ENCODE data around the gene REEP6.

Gene REEP6

DNA sequence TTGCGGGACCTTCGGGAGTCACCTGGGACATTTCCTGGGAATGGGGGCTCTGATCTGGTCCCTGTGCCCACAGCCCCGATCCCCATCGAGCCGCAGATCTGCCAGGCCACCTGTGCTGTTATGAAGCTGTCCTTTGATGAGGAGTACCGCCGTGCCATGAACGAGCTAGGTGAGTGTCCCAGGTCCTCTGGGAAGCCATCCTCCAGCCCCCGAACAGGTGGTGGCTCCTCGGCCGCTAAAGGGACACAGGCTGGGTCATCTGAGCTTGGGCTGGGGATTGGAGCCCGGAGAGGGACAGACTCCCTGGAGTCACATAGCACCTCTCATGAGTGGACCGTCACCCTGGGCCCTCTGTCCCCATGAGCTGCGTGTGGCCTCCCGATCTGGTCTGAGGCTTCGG is 33.1 kb upstream of the REEP6 start:
- TF ChIP-seq TAF1 (IDR thresholded peaks at IDR 0.05; ENCODE audit: borderline replicate concordance, low read depth, low read length) = no peak
- DNase-seq (ENCODE audit: insufficient read length) (no peak), FAIRE-seq (no peak)

GRCh38 chr19:1459479-1459878 is 31.5 kb upstream of the REEP6 start:
- no peak for DNase-seq (ENCODE audit: insufficient read length)
- no peak for FAIRE-seq

GRCh38 chr19:1460033-1460995 is 30.7 kb upstream of the REEP6 start:
- FAIRE-seq (no peak), DNase-seq (ENCODE audit: insufficient read length) (no peak)
- no peak for TF ChIP-seq POLR2AphosphoS5 (IDR thresholded peaks at IDR 0.05; ENCODE audit: low read depth, low read length)
- TF ChIP-seq TAF1 (IDR thresholded peaks at IDR 0.05; ENCODE audit: borderline replicate concordance, low read depth, low read length) = no peak
- no peak for TF ChIP-seq POLR2A (IDR thresholded peaks at IDR 0.05; ENCODE audit: low read depth, low read length)

More at GRCh38 chr19:1459479-1459878, 31.5 kb upstream of the REEP6 start:
- TF ChIP-seq POLR2AphosphoS5 (IDR thresholded peaks at IDR 0.05; ENCODE audit: low read depth, low read length) (no peak), TAF1 (IDR thresholded peaks at IDR 0.05; ENCODE audit: borderline replicate concordance, low read depth, low read length) (no peak)

DNA sequence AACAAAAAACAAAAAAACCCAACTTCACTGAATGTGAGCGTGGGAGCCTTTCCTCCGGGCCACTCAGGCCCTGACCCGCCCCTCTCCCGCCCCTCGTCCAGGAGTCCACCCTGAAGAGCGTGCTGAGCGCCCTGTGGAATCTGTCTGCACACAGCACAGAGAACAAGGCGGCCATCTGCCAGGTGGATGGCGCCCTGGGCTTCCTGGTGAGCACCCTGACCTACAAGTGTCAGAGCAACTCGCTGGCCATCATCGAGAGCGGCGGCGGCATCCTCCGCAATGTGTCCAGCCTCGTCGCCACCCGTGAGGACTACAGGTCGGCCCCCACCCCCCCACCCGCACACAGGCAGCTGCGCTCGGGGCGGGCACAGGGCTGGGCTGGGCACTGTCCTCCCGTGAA is 29.1 kb upstream of the REEP6 start:
- FAIRE-seq (no peak), DNase-seq (ENCODE audit: insufficient read length) (no peak)
- TF ChIP-seq TAF1 (IDR thresholded peaks at IDR 0.05; ENCODE audit: borderline replicate concordance, low read depth, low read length) (no peak), POLR2AphosphoS5 (IDR thresholded peaks at IDR 0.05; ENCODE audit: low read depth, low read length) (no peak)

DNA sequence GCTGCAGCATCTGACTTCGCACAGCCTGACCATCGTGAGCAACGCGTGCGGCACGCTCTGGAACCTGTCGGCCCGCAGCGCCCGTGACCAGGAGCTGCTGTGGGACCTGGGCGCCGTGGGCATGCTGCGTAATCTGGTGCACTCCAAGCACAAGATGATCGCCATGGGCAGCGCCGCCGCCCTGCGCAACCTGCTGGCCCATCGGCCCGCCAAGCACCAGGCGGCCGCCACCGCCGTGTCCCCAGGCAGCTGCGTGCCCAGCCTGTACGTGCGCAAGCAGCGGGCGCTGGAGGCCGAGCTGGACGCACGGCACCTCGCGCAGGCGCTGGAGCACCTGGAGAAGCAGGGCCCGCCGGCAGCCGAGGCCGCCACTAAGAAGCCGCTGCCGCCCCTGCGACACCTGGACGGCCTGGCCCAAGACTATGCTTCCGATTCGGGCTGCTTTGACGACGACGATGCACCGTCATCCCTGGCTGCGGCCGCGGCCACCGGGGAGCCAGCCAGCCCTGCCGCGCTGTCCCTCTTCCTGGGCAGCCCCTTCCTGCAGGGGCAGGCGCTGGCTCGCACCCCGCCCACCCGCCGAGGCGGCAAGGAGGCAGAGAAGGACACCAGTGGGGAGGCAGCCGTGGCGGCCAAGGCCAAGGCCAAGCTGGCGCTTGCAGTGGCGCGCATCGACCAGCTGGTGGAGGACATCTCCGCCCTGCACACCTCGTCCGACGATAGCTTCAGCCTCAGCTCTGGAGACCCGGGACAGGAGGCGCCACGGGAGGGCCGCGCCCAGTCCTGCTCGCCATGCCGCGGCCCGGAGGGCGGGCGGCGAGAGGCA is 25.6 kb upstream of the REEP6 start:
- no peak for FAIRE-seq
- no peak for DNase-seq (ENCODE audit: insufficient read length)
- no peak for TF ChIP-seq POLR2A (IDR thresholded peaks at IDR 0.05; ENCODE audit: low read depth, low read length)
- TF ChIP-seq TAF1 (IDR thresholded peaks at IDR 0.05; ENCODE audit: borderline replicate concordance, low read depth, low read length) = no peak
- TF ChIP-seq POLR2AphosphoS5 (IDR thresholded peaks at IDR 0.05; ENCODE audit: low read depth, low read length) = no peak

DNA sequence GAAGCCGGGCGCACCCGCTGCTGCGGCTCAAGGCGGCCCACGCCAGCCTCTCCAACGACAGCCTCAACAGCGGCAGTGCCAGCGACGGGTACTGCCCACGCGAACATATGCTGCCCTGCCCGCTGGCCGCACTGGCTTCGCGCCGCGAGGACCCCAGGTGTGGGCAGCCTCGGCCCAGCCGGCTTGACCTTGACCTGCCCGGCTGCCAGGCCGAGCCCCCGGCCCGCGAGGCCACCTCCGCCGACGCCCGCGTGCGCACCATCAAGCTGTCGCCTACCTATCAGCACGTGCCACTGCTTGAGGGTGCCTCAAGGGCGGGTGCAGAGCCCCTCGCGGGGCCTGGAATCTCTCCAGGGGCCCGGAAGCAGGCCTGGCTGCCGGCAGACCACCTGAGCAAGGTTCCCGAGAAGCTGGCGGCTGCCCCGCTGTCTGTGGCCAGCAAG is 24.9 kb upstream of the REEP6 start:
- no peak for TF ChIP-seq POLR2AphosphoS5 (IDR thresholded peaks at IDR 0.05; ENCODE audit: low read depth, low read length)
- TF ChIP-seq POLR2A (IDR thresholded peaks at IDR 0.05; ENCODE audit: low read depth, low read length) = no peak
- no peak for TF ChIP-seq TAF1 (IDR thresholded peaks at IDR 0.05; ENCODE audit: borderline replicate concordance, low read depth, low read length)
- no peak for DNase-seq (ENCODE audit: insufficient read length)
- no peak for FAIRE-seq

- no peak for FAIRE-seq
- no peak for DNase-seq (ENCODE audit: insufficient read length)
- no peak for TF ChIP-seq TAF1 (IDR thresholded peaks at IDR 0.05; ENCODE audit: borderline replicate concordance, low read depth, low read length)
- TF ChIP-seq POLR2AphosphoS5 (IDR thresholded peaks at IDR 0.05; ENCODE audit: low read depth, low read length) = no peak
- no peak for TF ChIP-seq POLR2A (IDR thresholded peaks at IDR 0.05; ENCODE audit: low read depth, low read length)
Measured at GRCh38 chr19:1466461-1467214, 24.3 kb upstream of the REEP6 start.

DNA sequence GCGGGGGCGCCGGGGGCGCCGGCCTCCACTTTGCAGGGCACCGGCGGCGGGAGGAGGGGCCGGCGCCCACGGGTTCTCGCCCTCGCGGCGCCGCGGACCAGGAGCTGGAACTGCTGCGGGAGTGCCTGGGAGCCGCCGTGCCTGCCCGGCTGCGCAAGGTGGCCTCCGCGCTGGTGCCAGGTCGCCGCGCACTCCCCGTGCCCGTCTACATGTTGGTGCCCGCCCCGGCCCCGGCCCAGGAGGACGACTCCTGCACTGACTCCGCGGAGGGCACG is 23.8 kb upstream of the REEP6 start:
- DNase-seq (ENCODE audit: insufficient read length) (no peak), FAIRE-seq (no peak)
- TF ChIP-seq POLR2A (IDR thresholded peaks at IDR 0.05; ENCODE audit: low read depth, low read length) (no peak), TAF1 (IDR thresholded peaks at IDR 0.05; ENCODE audit: borderline replicate concordance, low read depth, low read length) (no peak), POLR2AphosphoS5 (IDR thresholded peaks at IDR 0.05; ENCODE audit: low read depth, low read length) (no peak)

GRCh38 chr19:1467490-1468273 is 23.3 kb upstream of the REEP6 start:
- no peak for TF ChIP-seq POLR2A (IDR thresholded peaks at IDR 0.05; ENCODE audit: low read depth, low read length)
- no peak for TF ChIP-seq TAF1 (IDR thresholded peaks at IDR 0.05; ENCODE audit: borderline replicate concordance, low read depth, low read length)
- no peak for TF ChIP-seq POLR2AphosphoS5 (IDR thresholded peaks at IDR 0.05; ENCODE audit: low read depth, low read length)
- no peak for DNase-seq (ENCODE audit: insufficient read length)
- no peak for FAIRE-seq

GRCh38 chr19:1468274-1468820 is 22.6 kb upstream of the REEP6 start:
- TF ChIP-seq POLR2A (IDR thresholded peaks at IDR 0.05; ENCODE audit: low read depth, low read length) = no peak
- no peak for TF ChIP-seq POLR2AphosphoS5 (IDR thresholded peaks at IDR 0.05; ENCODE audit: low read depth, low read length)
- no peak for TF ChIP-seq TAF1 (IDR thresholded peaks at IDR 0.05; ENCODE audit: borderline replicate concordance, low read depth, low read length)
- no peak for FAIRE-seq
- no peak for DNase-seq (ENCODE audit: insufficient read length)

All from GM12892 (cell line).